ENCODE measurements around the gene HTR4.

GRCh38 chr5:148563021-148563420 is 91.3 kb downstream of the HTR4 start:
- TF ChIP-seq CTCF (IDR thresholded peaks at IDR 0.05 in 2 of 3, conservative IDR thresholded peaks at IDR 0.05 in 1 of 3; ENCODE audit: borderline replicate concordance in 1 of 3, insufficient read depth in 1 of 3, low read depth in 2 of 3, low read length in 2 of 3) (no peak), POLR2A (IDR thresholded peaks at IDR 0.05; ENCODE audit: borderline replicate concordance, extremely low read depth, insufficient read depth, insufficient read length) (no peak), REST (IDR thresholded peaks at IDR 0.05; ENCODE audit: low read depth) (no peak)
